Naive B cell (primary cell): Measurements from ENCODE around the gene SPINT2. TPM values are rescaled to one million over a fixed set of nuclear protein-coding genes. Genes with fewer than 3 reads are reported as not detected.
"Not testable (repeated sequence)": the region's sequence is repeated elsewhere in the genome, so short reads cannot be mapped to it uniquely, and the experiment has no call there.

Experiments used
- ATAC-seq, 2 donors: fragments of 150-1000 bp; cut with Tn5 transposase; 2 replicates each; pipeline ENCODE4 v1.10.0; 2021; ENCODE audit warnings: low read depth in 2 of 2, mild to moderate bottlenecking in 2 of 2, moderate library complexity in 2 of 2
- DNase-seq: peaks from one replicate; pipeline ENCODE4 v3.0.0; 2022
- H3K27ac Mint-ChIP-seq, 6 donors: one replicate each; pipeline ENCODE4 v1.8.0; 2020 to 2022; ENCODE audit warnings: mild to moderate bottlenecking in 6 of 6, mixed read lengths in 6 of 6, moderate library complexity in 5 of 6, inconsistent platforms in 2 of 6
- H3K27me3 Mint-ChIP-seq, 3 donors: one replicate each; pipeline ENCODE4 v1.8.0; 2021 to 2022; ENCODE audit warnings: mixed read lengths in 3 of 3, mild to moderate bottlenecking in 1 of 3
- H3K36me3 Mint-ChIP-seq, 2 donors: one replicate each; pipeline ENCODE4 v1.8.0; 2020 to 2022; ENCODE audit warnings: mixed read lengths in 2 of 2, inconsistent platforms in 1 of 2, mild to moderate bottlenecking in 1 of 2
- H3K4me1 Mint-ChIP-seq, 3 donors: one replicate each; pipeline ENCODE4 v1.8.0; 2020 to 2022; ENCODE audit warnings: mixed read lengths in 3 of 3, inconsistent platforms in 1 of 3, mild to moderate bottlenecking in 1 of 3, moderate library complexity in 1 of 3
- H3K4me3 Mint-ChIP-seq, 8 donors: one replicate each; pipeline ENCODE4 v1.8.0; 2020 to 2022; ENCODE audit warnings: mild to moderate bottlenecking in 8 of 8, mixed read lengths in 8 of 8, moderate library complexity in 8 of 8, inconsistent platforms in 2 of 8
- H3K9me3 Mint-ChIP-seq, 7 donors: one replicate each; pipeline ENCODE4 v1.8.0; 2020 to 2022; ENCODE audit warnings: mixed read lengths in 7 of 7, mild to moderate bottlenecking in 5 of 7, inconsistent platforms in 2 of 7, moderate library complexity in 1 of 7
- polyA plus RNA-seq, 6 donors: library from polyadenylated mRNA; unstranded; fragments of 300-500 nt; fragmentation: Illumina TruSeq; gene quantifications; one replicate each; pipeline ENCODE4 v1.2.3, GENCODE V29; 2021; ENCODE audit warnings: low read depth in 6 of 6

Gene SPINT2
- polyA plus RNA-seq, 6 donors from 2014 or later = 163 to 235 (median 190) TPM

DNA sequence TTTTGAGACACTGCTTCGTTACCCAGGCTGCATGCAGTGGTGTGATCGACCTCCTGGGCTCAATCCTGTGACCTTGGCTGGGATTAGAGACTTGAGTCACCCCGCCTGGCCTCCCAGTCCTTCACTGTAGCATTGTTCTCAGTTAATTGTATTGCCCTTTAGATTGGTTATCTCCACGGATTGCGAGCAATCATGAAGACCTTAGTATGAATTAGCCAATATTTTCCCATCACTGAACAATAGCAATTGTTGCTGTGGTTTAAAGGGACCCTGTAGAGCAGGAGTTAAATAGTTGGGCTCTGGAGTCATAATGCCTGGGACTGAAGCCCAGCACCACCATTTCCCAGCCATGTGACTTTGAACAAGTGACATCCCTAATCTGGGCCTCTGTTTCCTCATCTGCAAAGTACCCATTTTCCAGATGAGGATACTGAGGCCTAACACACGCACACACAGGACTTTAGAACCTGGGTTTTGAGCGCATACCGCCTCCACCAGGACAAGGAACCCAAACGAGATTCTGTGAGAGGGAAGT is 16.6 kb upstream of the SPINT2 start:
- Mint-ChIP-seq H3K27ac (peak overlapping the region in 1 of 6 donors; percentile 38), H3K27me3 (no peaks in the 10 kb centered on the region), H3K36me3 (peaks cover 0 to 16% of the 10 kb centered on the region in 2 donors), H3K9me3 (no peaks in the 10 kb centered on the region), H3K4me3 (no peak overlapping the region), H3K4me1 (peaks cover 23 to 44% (median 41%) of the 10 kb centered on the region in 3 donors)
- DNase-seq (no peak), ATAC-seq (no peak)

DNA sequence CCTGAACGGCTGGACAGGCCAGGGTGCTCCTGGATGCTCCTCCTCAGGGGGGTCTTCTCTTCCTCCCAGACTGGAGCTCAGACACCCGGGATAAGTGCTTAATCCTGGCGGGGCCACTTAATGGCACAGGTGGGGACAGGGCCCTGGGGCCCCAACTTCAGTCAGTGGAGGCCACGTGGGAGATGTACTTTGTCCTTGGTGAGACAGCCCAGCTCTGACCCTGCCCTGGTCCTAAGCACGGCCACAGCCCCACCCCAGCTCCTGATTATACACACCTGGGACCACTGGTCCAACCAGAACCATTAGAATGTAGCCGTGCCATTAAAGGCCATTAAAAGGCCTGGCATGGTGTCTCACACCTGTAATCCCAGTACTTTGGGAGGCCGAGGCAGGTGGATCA is 16.0 kb upstream of the SPINT2 start:
- no peaks in the 10 kb centered on the region for H3K27me3 Mint-ChIP-seq
- no peak for DNase-seq
- H3K4me3 Mint-ChIP-seq = no peak overlapping the region
- no peak overlapping the region for H3K27ac Mint-ChIP-seq
- peaks cover 28 to 50% (median 42%) of the 10 kb centered on the region in 3 donors for H3K4me1 Mint-ChIP-seq
- no peaks in the 10 kb centered on the region for H3K9me3 Mint-ChIP-seq
- H3K36me3 Mint-ChIP-seq = peaks cover 0 to 16% of the 10 kb centered on the region in 2 donors
- no peak for ATAC-seq

DNA sequence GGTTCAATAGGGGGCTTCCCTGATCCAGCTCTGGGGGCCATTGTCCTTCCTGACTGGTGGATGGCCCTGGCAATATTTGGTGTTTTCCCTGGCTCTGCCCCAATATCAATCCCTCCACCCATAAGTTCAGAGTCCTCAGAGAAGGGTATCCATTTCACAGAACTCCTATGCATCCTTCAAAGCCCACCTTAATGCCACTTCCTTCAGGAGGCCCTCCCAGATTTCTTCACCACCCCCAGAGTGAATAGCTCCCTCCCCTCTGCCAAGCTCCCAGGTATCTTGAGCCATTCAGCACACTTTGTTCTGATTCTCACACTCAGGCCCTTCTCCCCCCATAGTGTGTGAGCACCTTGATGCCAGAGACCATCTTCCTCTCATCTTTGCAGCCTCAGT is 13.9 kb upstream of the SPINT2 start:
- Mint-ChIP-seq H3K9me3 (no peaks in the 10 kb centered on the region), H3K27me3 (no peaks in the 10 kb centered on the region), H3K4me1 (peaks cover 41 to 57% (median 46%) of the 10 kb centered on the region in 3 donors), H3K36me3 (peaks cover 0 to 16% of the 10 kb centered on the region in 2 donors), H3K4me3 (peak overlapping the region in 1 of 8 donors; percentile 13), H3K27ac (peak overlapping the region in 1 of 6 donors; percentile 88)
- no peak for ATAC-seq
- no peak for DNase-seq

DNA sequence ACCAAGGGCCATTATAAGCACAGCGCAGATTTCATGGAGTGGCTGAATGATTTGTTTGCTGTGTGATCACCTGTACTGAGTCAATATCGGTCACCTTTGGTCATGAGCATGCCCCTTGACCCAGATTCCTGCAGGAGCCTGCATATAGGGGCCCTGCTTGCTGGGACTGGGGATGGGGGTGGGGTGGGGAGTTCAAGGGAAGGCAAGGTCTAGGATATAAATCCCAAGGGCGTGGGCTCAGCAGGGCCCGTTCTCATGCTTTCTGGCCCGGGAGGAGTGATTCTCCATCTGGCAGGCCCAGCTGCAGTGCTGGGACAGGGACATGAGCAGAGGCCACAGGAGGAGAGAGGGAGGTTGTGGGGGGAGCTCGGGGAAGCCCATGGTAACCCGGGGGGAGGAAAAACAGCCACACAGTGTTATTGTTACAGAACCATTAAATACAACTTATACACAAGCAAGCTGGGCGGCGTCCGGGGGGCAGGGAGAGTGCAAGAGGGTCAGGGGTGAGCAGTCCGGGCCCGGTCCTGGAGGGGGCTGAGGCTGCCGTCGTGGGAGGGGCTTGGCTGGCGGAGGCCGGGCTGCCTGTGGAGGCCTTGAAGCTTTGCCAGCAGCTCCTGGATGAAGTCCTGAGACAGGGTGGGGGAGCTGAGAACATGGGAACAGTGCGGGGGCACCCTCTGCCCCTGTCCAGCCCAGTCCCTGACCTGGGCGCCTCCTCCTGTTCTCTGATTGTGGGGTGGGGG is 13.4 kb upstream of the SPINT2 start:
- H3K9me3 Mint-ChIP-seq = no peaks in the 10 kb centered on the region
- peak overlapping the region; percentile 12 to 90 (median 83) for H3K4me3 Mint-ChIP-seq
- peaks cover 45 to 60% (median 49%) of the 10 kb centered on the region in 3 donors for H3K4me1 Mint-ChIP-seq
- no peak for DNase-seq
- H3K27me3 Mint-ChIP-seq = no peaks in the 10 kb centered on the region
- H3K36me3 Mint-ChIP-seq = peaks cover 0 to 16% of the 10 kb centered on the region in 2 donors
- peak overlapping the region in 3 of 6 donors; percentile 75 to 94 (median 85) for H3K27ac Mint-ChIP-seq
- no peak for ATAC-seq

DNA sequence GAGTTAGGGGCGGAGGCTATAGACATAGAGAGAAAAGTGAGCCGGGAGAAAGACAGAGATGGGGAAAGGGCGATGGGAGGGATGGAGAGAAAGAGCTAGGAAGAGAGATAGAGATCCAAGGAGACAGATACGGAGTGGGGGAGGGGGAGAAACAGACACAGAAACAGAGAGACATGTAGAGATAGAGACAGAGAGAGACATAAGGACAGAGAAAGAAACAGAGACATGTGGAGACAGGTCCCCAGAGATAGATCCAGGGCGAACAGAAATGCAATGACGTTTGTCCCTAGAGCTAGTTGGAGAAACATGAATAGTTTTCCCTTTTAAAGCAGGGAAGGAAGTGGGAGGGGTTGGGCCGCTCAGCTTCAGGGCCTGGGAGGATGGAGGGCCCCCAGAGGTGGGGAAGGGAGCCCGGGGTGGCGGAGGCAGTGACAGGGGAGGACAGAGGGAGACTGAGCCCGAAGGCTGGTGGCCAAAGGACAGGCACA is 12.8 kb upstream of the SPINT2 start:
- DNase-seq = no peak
- peaks cover 46 to 57% (median 46%) of the 10 kb centered on the region in 3 donors for H3K4me1 Mint-ChIP-seq
- peaks cover 0 to 16% of the 10 kb centered on the region in 2 donors for H3K36me3 Mint-ChIP-seq
- peak overlapping the region in 4 of 6 donors; percentile 70 to 94 (median 78) for H3K27ac Mint-ChIP-seq
- H3K9me3 Mint-ChIP-seq = no peaks in the 10 kb centered on the region
- no peaks in the 10 kb centered on the region for H3K27me3 Mint-ChIP-seq
- ATAC-seq = no peak
- H3K4me3 Mint-ChIP-seq = peak overlapping the region; percentile 64 to 90 (median 86)

DNA sequence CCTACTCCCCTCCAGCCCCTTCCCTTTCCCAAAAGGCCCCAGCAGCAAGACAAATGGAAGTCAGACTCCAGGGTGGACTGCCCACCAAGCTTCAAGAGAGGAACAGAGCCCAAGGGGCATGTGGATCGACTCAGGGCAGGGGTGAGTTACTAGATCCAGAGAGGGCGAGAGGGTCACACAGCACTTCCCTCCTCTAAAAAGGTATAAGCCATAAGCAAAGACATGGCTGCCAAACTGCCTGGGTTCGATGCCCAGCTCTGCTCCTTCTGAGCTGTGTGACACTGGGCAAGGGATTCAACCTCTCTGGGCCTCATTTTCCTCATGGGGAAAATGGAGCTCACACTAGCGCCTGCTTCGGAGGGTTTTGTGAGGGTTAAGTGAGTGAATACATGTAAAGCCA is 12.0 kb upstream of the SPINT2 start:
- no peaks in the 10 kb centered on the region for H3K27me3 Mint-ChIP-seq
- ATAC-seq = no peak
- peaks cover 0 to 16% of the 10 kb centered on the region in 2 donors for H3K36me3 Mint-ChIP-seq
- H3K4me3 Mint-ChIP-seq = peak overlapping the region; percentile 64 to 90 (median 85)
- peaks cover 46 to 61% (median 53%) of the 10 kb centered on the region in 3 donors for H3K4me1 Mint-ChIP-seq
- no peaks in the 10 kb centered on the region for H3K9me3 Mint-ChIP-seq
- no peak for DNase-seq
- peak overlapping the region in 4 of 6 donors; percentile 66 to 94 (median 79) for H3K27ac Mint-ChIP-seq

DNA sequence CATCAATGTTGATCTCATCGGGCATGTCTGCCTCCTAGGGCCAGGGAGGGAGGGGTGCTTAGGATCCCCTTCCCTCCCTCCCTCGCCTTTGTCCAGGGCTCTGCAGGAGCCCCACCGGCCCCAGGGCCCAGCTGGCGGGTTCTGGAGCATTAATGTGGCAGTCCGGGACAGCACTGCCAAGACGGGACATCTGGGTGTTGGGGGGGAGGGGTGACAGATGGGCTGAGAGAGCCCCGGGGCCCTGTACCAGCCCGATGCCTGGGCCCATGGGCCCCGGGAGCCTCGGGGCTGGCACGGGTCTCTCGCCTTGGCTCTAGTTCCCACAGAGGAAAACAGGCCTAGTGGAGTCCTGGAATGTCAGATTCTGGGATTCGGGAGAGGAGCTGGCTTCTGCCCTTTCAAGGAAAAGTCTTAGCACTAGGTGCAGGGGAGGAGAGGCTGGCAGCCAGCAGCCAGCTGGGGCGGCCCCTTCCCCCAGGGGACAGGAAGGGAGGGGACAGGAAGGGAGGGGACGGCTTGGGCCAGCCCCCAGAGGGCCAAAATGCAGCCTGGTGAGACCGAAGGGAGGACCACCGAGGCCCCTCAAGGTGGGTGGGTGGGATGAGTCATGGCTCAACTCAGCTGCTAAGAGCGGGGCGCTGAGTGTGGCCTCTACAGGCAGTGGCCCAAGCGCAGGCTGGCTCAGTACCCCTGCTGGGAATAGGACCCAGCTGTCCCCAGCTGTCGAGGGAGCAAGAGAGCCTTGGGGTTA is 11.3 kb upstream of the SPINT2 start:
- no peaks in the 10 kb centered on the region for H3K9me3 Mint-ChIP-seq
- peak; percentile 29 to 42 for ATAC-seq
- peaks cover 46 to 61% (median 53%) of the 10 kb centered on the region in 3 donors for H3K4me1 Mint-ChIP-seq
- peak overlapping the region; percentile 51 to 94 (median 70) for H3K27ac Mint-ChIP-seq
- no peaks in the 10 kb centered on the region for H3K27me3 Mint-ChIP-seq
- H3K4me3 Mint-ChIP-seq = peak overlapping the region; percentile 64 to 90 (median 85)
- DNase-seq = peak; percentile 55
- H3K36me3 Mint-ChIP-seq = peaks cover 0 to 16% of the 10 kb centered on the region in 2 donors

DNA sequence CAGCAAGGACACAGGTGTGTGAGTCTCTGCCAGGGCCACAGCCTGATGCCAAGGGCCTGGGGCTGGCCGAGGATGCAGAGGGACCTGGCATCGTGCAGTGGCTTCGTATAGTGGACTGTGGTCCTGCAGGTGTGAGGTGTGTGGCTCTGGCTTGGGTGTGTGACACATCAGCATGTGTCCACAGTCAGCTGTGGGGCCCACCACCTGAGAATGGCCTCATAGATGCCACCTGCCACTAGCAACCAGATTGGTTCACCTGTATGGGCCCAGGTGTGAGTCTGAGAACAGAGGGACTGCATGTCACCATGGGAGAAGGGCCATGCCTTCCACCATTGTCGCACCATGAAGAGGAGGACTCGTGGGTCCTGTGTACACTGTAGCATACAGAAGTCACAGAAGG is 10.6 kb upstream of the SPINT2 start:
- H3K27me3 Mint-ChIP-seq = no peaks in the 10 kb centered on the region
- peak overlapping the region; percentile 64 to 90 (median 85) for H3K4me3 Mint-ChIP-seq
- no peak for DNase-seq
- no peaks in the 10 kb centered on the region for H3K9me3 Mint-ChIP-seq
- H3K36me3 Mint-ChIP-seq = peaks cover 0 to 16% of the 10 kb centered on the region in 2 donors
- H3K27ac Mint-ChIP-seq = peak overlapping the region in 5 of 6 donors; percentile 3 to 94 (median 73)
- no peak for ATAC-seq
- H3K4me1 Mint-ChIP-seq = peaks cover 46 to 61% (median 53%) of the 10 kb centered on the region in 3 donors

DNA sequence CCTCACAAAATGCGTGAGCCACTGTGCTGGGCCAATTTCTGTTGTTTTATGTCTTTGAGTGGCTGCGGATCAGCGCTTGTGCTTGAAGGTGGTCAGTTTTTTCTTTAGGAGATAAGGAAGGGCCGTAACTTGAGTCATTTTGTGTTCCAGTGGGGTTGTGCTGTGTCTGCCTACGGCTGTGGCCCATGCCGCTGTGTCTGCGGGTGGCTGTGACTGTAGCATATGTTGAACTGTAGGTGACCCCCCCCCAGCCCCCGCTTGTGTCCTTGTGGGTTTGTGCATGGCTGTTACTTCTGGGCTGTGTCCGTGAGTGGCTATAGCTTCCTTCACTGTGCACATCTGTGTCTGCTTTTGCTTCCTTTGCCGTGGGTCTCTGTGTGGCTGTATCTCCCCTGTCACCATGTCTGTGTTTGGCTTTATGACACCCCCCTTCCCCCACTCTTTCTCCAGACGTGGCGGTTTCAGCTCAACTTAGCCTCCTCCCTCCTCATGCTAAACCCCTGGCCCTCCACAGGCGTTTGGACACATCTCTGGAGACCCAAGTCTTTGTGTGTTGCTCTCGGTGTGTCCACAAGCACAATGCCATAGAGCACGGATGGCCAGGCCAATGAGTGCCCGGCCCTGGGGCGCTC is 8.9 kb upstream of the SPINT2 start:
- ATAC-seq (peak; percentile 39 to 54), DNase-seq (peak; percentile 21)
- Mint-ChIP-seq H3K27me3 (peaks cover 0 to 4% (median 0%) of the 10 kb centered on the region in 3 donors), H3K36me3 (peaks cover 0 to 13% of the 10 kb centered on the region in 2 donors), H3K9me3 (no peaks in the 10 kb centered on the region), H3K4me1 (peaks cover 43 to 60% (median 53%) of the 10 kb centered on the region in 3 donors), H3K4me3 (peak overlapping the region; percentile 66 to 90 (median 87)), H3K27ac (peak overlapping the region in 5 of 6 donors; percentile 60 to 93 (median 79))

DNA sequence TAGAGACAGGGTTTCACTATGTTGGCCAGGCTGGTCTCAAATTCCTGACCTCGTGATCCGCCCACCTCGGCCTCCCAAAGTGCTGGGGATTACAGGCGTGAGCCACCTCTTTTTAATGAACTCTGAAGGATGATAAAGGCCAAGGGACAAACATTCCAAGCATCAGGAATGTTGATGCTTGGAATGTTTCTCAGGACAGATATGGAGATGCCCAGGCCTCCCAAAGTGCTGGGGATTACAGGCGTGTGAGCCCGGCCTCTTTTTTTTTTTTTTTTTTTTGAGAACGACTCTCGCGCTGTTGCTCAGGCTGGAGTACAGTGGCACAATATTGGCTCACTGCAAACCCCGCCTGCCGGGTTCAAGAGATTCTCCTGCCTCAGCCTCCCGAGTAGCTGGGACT is 2.4 kb upstream of the SPINT2 start:
- Mint-ChIP-seq H3K27ac (peak overlapping the region in 1 of 6 donors; percentile 29), H3K4me3 (peak overlapping the region in 2 of 8 donors; percentile 24 to 29)

DNA sequence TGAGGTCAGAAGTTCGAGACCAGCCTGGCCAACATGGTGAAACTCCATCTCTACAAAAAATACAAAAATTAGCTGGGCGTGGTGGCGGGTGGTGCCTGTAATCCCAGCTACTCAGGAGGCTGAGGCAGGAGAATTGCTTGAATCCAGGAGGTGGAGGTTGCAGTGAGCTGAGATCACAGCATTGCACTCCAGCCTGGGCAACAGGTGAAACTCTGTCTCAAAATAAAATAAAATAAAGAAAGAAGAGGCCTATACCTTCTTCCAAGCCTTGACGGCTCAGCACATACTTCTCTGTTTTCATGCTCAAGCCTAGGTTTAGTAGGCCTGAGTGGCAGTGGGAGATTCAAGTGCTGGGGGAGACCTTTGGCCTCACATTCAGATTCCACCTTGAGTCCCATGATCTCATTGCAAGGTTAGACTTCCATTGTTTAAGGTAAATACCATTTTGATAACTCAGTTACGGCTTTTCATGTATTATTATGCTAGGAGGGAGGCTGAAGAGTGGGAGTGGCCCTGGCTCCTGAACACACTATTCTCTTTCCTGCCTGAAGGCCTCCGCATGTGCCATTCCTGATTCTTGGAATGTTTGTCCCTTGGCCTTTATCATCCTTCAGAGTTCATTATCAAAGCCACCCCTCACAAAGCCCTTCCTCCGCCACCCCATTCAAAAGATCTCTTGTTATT is 1.6 kb upstream of the SPINT2 start:
- no peaks in the 10 kb centered on the region for H3K36me3 Mint-ChIP-seq
- peaks cover 32 to 43% (median 42%) of the 10 kb centered on the region in 3 donors for H3K4me1 Mint-ChIP-seq
- ATAC-seq (no peak), DNase-seq (no peak)
- H3K27me3 Mint-ChIP-seq = peaks cover 0 to 4% (median 0%) of the 10 kb centered on the region in 3 donors
- H3K27ac Mint-ChIP-seq = peak overlapping the region; percentile 38 to 97 (median 84)
- H3K4me3 Mint-ChIP-seq = peak overlapping the region in 4 of 8 donors; percentile 35 to 69 (median 45)
- no peaks in the 10 kb centered on the region for H3K9me3 Mint-ChIP-seq

More for the DNA sequence above, 2.4 kb upstream of the SPINT2 start:
- not testable (repeated sequence) for DNase-seq, H3K9me3 Mint-ChIP-seq, H3K27me3 Mint-ChIP-seq, H3K36me3 Mint-ChIP-seq, ATAC-seq
- peaks cover 24 to 39% (median 36%) of the 10 kb centered on the region in 3 donors for H3K4me1 Mint-ChIP-seq
